ENCODE data around the gene JAZF1.

JAZF1 gene

GRCh38 chr7:28108747-28109146 is 71.8 kb downstream of the JAZF1 start:
- WGBS (ENCODE audit: insufficient coverage), result 100% methylated on average over 1 of the region's 3 CpGs
- ChIA-PET POLR2A (no interaction called here), CTCF (interaction anchor here (1.3 kb wide), 1 partner anchor 31 kb away, joined by 3 read pairs; no protein-coding TSS in a partner anchor)

GRCh38 chr7:28107960-28108359 is 72.6 kb downstream of the JAZF1 start:
- DNase-seq, result no peak
- no peaks in the 10 kb centered on the region for H3K27me3 ChIP-seq (replicated peaks in 2 of 5; ENCODE audit: control insufficient read depth in 4 of 5, insufficient read depth in 5 of 5, low read length in 4 of 5)
- no peaks in the 10 kb centered on the region for H3K36me3 ChIP-seq (ENCODE audit: control insufficient read depth in 4 of 4, insufficient read depth in 4 of 4, low read length in 3 of 4)
- no peak overlapping the region for H3K27ac ChIP-seq (ENCODE audit: insufficient read depth in 1 of 2, low read depth in 1 of 2, low read length in 2 of 2, poor library complexity in 1 of 2, severe bottlenecking in 2 of 2)
- WGBS (ENCODE audit: insufficient coverage), result 100% methylated on average over 3 of the region's 3 CpGs
- no peak overlapping the region for H3K4me3 ChIP-seq (ENCODE audit: control insufficient read depth in 1 of 7, extremely low read depth in 1 of 7, insufficient read depth in 4 of 7, low read depth in 2 of 7, low read length in 6 of 7)
- POLR2A ChIA-PET, result no interaction called here
- H3K4me1 ChIP-seq (ENCODE audit: control extremely low read depth in 1 of 4, control insufficient read depth in 4 of 4, insufficient read depth in 4 of 4, low read length in 3 of 4), result no peaks in the 10 kb centered on the region
- no peaks in the 10 kb centered on the region for H3K9me3 ChIP-seq (ENCODE audit: control extremely low read depth in 1 of 5, control insufficient read depth in 4 of 5, insufficient read depth in 2 of 5, low read depth in 1 of 5, low read length in 4 of 5)
- CTCF ChIA-PET, result interaction anchor here (1.0 to 1.3 kb wide), 2 partner anchors 25 to 30 kb away, joined by 3 read pairs; no protein-coding TSS in a partner anchor

More at GRCh38 chr7:28108747-28109146, 71.8 kb downstream of the JAZF1 start:
- H3K4me3 ChIP-seq (ENCODE audit: control insufficient read depth in 1 of 7, extremely low read depth in 1 of 7, insufficient read depth in 4 of 7, low read depth in 2 of 7, low read length in 6 of 7), result no peak overlapping the region
- no peaks in the 10 kb centered on the region for H3K36me3 ChIP-seq (ENCODE audit: control insufficient read depth in 4 of 4, insufficient read depth in 4 of 4, low read length in 3 of 4)
- H3K4me1 ChIP-seq (ENCODE audit: control extremely low read depth in 1 of 4, control insufficient read depth in 4 of 4, insufficient read depth in 4 of 4, low read length in 3 of 4), result no peaks in the 10 kb centered on the region
- no peak overlapping the region for H3K27ac ChIP-seq (ENCODE audit: insufficient read depth in 1 of 2, low read depth in 1 of 2, low read length in 2 of 2, poor library complexity in 1 of 2, severe bottlenecking in 2 of 2)
- H3K9me3 ChIP-seq (ENCODE audit: control extremely low read depth in 1 of 5, control insufficient read depth in 4 of 5, insufficient read depth in 2 of 5, low read depth in 1 of 5, low read length in 4 of 5), result no peaks in the 10 kb centered on the region
- no peak for DNase-seq
- no peaks in the 10 kb centered on the region for H3K27me3 ChIP-seq (replicated peaks in 2 of 5; ENCODE audit: control insufficient read depth in 4 of 5, insufficient read depth in 5 of 5, low read length in 4 of 5)

GRCh38 chr7:28106321-28106829 is 74.2 kb downstream of the JAZF1 start:
- H3K27me3 ChIP-seq (replicated peaks in 2 of 5; ENCODE audit: control insufficient read depth in 4 of 5, insufficient read depth in 5 of 5, low read length in 4 of 5), result no peaks in the 10 kb centered on the region
- H3K36me3 ChIP-seq (ENCODE audit: control insufficient read depth in 4 of 4, insufficient read depth in 4 of 4, low read length in 3 of 4), result no peaks in the 10 kb centered on the region
- no peak for DNase-seq
- CTCF ChIA-PET, result interaction anchor here (0.8 to 1.2 kb wide), 2 partner anchors 8 to 10 kb away, joined by 3 read pairs; no protein-coding TSS in a partner anchor
- H3K4me1 ChIP-seq (ENCODE audit: control extremely low read depth in 1 of 4, control insufficient read depth in 4 of 4, insufficient read depth in 4 of 4, low read length in 3 of 4), result no peaks in the 10 kb centered on the region
- H3K4me3 ChIP-seq (ENCODE audit: control insufficient read depth in 1 of 7, extremely low read depth in 1 of 7, insufficient read depth in 4 of 7, low read depth in 2 of 7, low read length in 6 of 7), result no peak overlapping the region
- no peaks in the 10 kb centered on the region for H3K9me3 ChIP-seq (ENCODE audit: control extremely low read depth in 1 of 5, control insufficient read depth in 4 of 5, insufficient read depth in 2 of 5, low read depth in 1 of 5, low read length in 4 of 5)
- WGBS (ENCODE audit: insufficient coverage), result 94% methylated on average over 4 of the region's 6 CpGs
- POLR2A ChIA-PET, result no interaction called here
- no peak overlapping the region for H3K27ac ChIP-seq (ENCODE audit: insufficient read depth in 1 of 2, low read depth in 1 of 2, low read length in 2 of 2, poor library complexity in 1 of 2, severe bottlenecking in 2 of 2)

GRCh38 chr7:28105234-28105633 is 75.4 kb downstream of the JAZF1 start:
- DNase-seq, result no peak
- H3K4me1 ChIP-seq (ENCODE audit: control extremely low read depth in 1 of 4, control insufficient read depth in 4 of 4, insufficient read depth in 4 of 4, low read length in 3 of 4), result no peaks in the 10 kb centered on the region
- no peak overlapping the region for H3K27ac ChIP-seq (ENCODE audit: insufficient read depth in 1 of 2, low read depth in 1 of 2, low read length in 2 of 2, poor library complexity in 1 of 2, severe bottlenecking in 2 of 2)
- no peaks in the 10 kb centered on the region for H3K36me3 ChIP-seq (ENCODE audit: control insufficient read depth in 4 of 4, insufficient read depth in 4 of 4, low read length in 3 of 4)
- ChIA-PET POLR2A (no interaction called here), CTCF (interaction anchor here (0.8 kb wide), 1 partner anchor 8 kb away, joined by 4 read pairs; no protein-coding TSS in a partner anchor)
- H3K4me3 ChIP-seq (ENCODE audit: control insufficient read depth in 1 of 7, extremely low read depth in 1 of 7, insufficient read depth in 4 of 7, low read depth in 2 of 7, low read length in 6 of 7), result no peak overlapping the region
- H3K9me3 ChIP-seq (ENCODE audit: control extremely low read depth in 1 of 5, control insufficient read depth in 4 of 5, insufficient read depth in 2 of 5, low read depth in 1 of 5, low read length in 4 of 5), result no peaks in the 10 kb centered on the region
- peaks cover 0 to 2% (median 0%) of the 10 kb centered on the region in 5 experiments for H3K27me3 ChIP-seq (replicated peaks in 2 of 5; ENCODE audit: control insufficient read depth in 4 of 5, insufficient read depth in 5 of 5, low read length in 4 of 5)
- WGBS (ENCODE audit: insufficient coverage), result 96% methylated on average over 4 of the region's 6 CpGs

- Histone ChIP-seq H3K9me3 (ENCODE audit: control extremely low read depth in 1 of 5, control insufficient read depth in 4 of 5, insufficient read depth in 2 of 5, low read depth in 1 of 5, low read length in 4 of 5) (no peaks in the 10 kb centered on the region), H3K27me3 (replicated peaks in 2 of 5; ENCODE audit: control insufficient read depth in 4 of 5, insufficient read depth in 5 of 5, low read length in 4 of 5) (peaks cover 0 to 2% (median 0%) of the 10 kb centered on the region in 5 experiments), H3K27ac (ENCODE audit: insufficient read depth in 1 of 2, low read depth in 1 of 2, low read length in 2 of 2, poor library complexity in 1 of 2, severe bottlenecking in 2 of 2) (no peak overlapping the region), H3K4me1 (ENCODE audit: control extremely low read depth in 1 of 4, control insufficient read depth in 4 of 4, insufficient read depth in 4 of 4, low read length in 3 of 4) (no peaks in the 10 kb centered on the region), H3K4me3 (ENCODE audit: control insufficient read depth in 1 of 7, extremely low read depth in 1 of 7, insufficient read depth in 4 of 7, low read depth in 2 of 7, low read length in 6 of 7) (no peak overlapping the region), H3K36me3 (ENCODE audit: control insufficient read depth in 4 of 4, insufficient read depth in 4 of 4, low read length in 3 of 4) (no peaks in the 10 kb centered on the region)
- WGBS (ENCODE audit: insufficient coverage), result 100% methylated on average over 1 of the region's 4 CpGs
- POLR2A ChIA-PET, result no interaction called here
- no peak for DNase-seq
- CTCF ChIA-PET, result no interaction called here
Observed at GRCh38 chr7:28104811-28105210, 75.8 kb downstream of the JAZF1 start.

GRCh38 chr7:28104041-28104541 is 76.5 kb downstream of the JAZF1 start:
- H3K4me1 ChIP-seq (ENCODE audit: control extremely low read depth in 1 of 4, control insufficient read depth in 4 of 4, insufficient read depth in 4 of 4, low read length in 3 of 4), result no peaks in the 10 kb centered on the region
- H3K9me3 ChIP-seq (ENCODE audit: control extremely low read depth in 1 of 5, control insufficient read depth in 4 of 5, insufficient read depth in 2 of 5, low read depth in 1 of 5, low read length in 4 of 5), result no peaks in the 10 kb centered on the region
- H3K27me3 ChIP-seq (replicated peaks in 2 of 5; ENCODE audit: control insufficient read depth in 4 of 5, insufficient read depth in 5 of 5, low read length in 4 of 5), result peaks cover 0 to 2% (median 0%) of the 10 kb centered on the region in 5 experiments
- no peak for DNase-seq
- H3K36me3 ChIP-seq (ENCODE audit: control insufficient read depth in 4 of 4, insufficient read depth in 4 of 4, low read length in 3 of 4), result no peaks in the 10 kb centered on the region
- H3K27ac ChIP-seq (ENCODE audit: insufficient read depth in 1 of 2, low read depth in 1 of 2, low read length in 2 of 2, poor library complexity in 1 of 2, severe bottlenecking in 2 of 2), result no peak overlapping the region
- H3K4me3 ChIP-seq (ENCODE audit: control insufficient read depth in 1 of 7, extremely low read depth in 1 of 7, insufficient read depth in 4 of 7, low read depth in 2 of 7, low read length in 6 of 7), result no peak overlapping the region
- ChIA-PET POLR2A (no interaction called here), CTCF (no interaction called here)
- WGBS (ENCODE audit: insufficient coverage), result 88% methylated on average over 3 of the region's 3 CpGs

- CTCF ChIA-PET, result interaction anchor here (1.4 kb wide), 1 partner anchor 33 kb away, joined by 3 read pairs; no protein-coding TSS in a partner anchor
- DNase-seq, result no peak
- no peaks in the 10 kb centered on the region for H3K4me1 ChIP-seq (ENCODE audit: control extremely low read depth in 1 of 4, control insufficient read depth in 4 of 4, insufficient read depth in 4 of 4, low read length in 3 of 4)
- peaks cover 0 to 2% (median 0%) of the 10 kb centered on the region in 5 experiments for H3K27me3 ChIP-seq (replicated peaks in 2 of 5; ENCODE audit: control insufficient read depth in 4 of 5, insufficient read depth in 5 of 5, low read length in 4 of 5)
- H3K27ac ChIP-seq (ENCODE audit: insufficient read depth in 1 of 2, low read depth in 1 of 2, low read length in 2 of 2, poor library complexity in 1 of 2, severe bottlenecking in 2 of 2), result no peak overlapping the region
- H3K9me3 ChIP-seq (ENCODE audit: control extremely low read depth in 1 of 5, control insufficient read depth in 4 of 5, insufficient read depth in 2 of 5, low read depth in 1 of 5, low read length in 4 of 5), result no peaks in the 10 kb centered on the region
- no peaks in the 10 kb centered on the region for H3K36me3 ChIP-seq (ENCODE audit: control insufficient read depth in 4 of 4, insufficient read depth in 4 of 4, low read length in 3 of 4)
- no peak overlapping the region for H3K4me3 ChIP-seq (ENCODE audit: control insufficient read depth in 1 of 7, extremely low read depth in 1 of 7, insufficient read depth in 4 of 7, low read depth in 2 of 7, low read length in 6 of 7)
- POLR2A ChIA-PET, result no interaction called here
- WGBS (ENCODE audit: insufficient coverage), result 98% methylated on average over 4 of the region's 6 CpGs
Observed at GRCh38 chr7:28102797-28103196, 77.8 kb downstream of the JAZF1 start.
